Progenitor cell of endocrine pancreas (in vitro differentiated cells): ENCODE results near the gene TRAPPC4. TPM values are rescaled to one million over a fixed set of nuclear protein-coding genes. Genes with fewer than 3 reads are reported as not detected.

Source experiments
- DNase-seq: peaks from one replicate; pipeline ENCODE4 v3.0.0; 2021; ENCODE audit warnings: low spot score; ENCODE audit not compliant: unreplicated experiment
- H3K27ac Mint-ChIP-seq: 2 replicates; pipeline ENCODE4 v1.8.0; 2021; ENCODE audit warnings: mild to moderate bottlenecking, moderate library complexity, mixed read lengths
- H3K27me3 Mint-ChIP-seq: 2 replicates; pipeline ENCODE4 v1.8.0; 2021; ENCODE audit warnings: mixed read lengths
- H3K36me3 Mint-ChIP-seq: 2 replicates; pipeline ENCODE4 v1.8.0; 2022; ENCODE audit warnings: mixed read lengths; ENCODE audit not compliant: insufficient read depth
- H3K4me1 Mint-ChIP-seq: 2 replicates; pipeline ENCODE4 v1.8.0; 2021; ENCODE audit warnings: low read depth, mixed read lengths
- H3K4me3 Mint-ChIP-seq: 2 replicates; pipeline ENCODE4 v1.8.0; 2021; ENCODE audit warnings: low read depth, mild to moderate bottlenecking, moderate library complexity, mixed read lengths
- H3K9me3 Mint-ChIP-seq: 2 replicates; pipeline ENCODE4 v1.8.0; 2021; ENCODE audit warnings: low read depth, mixed read lengths
- total RNA-seq: library from RNA; stranded (reverse); gene quantifications from 2 replicates; pipeline ENCODE4 v1.2.1, GENCODE V29; 2021
- TF ChIP-seq, protein P1 (sequence below): fragments of 200-600 bp; sonication (generic); IDR thresholded peaks from one replicate; pipeline ENCODE4 v1.5.0; 2021; ENCODE audit warnings: antibody characterized with exemption, mild to moderate bottlenecking; ENCODE audit not compliant: unreplicated experiment

Gene TRAPPC4
- total RNA-seq, 1 donor from 2014 or later: 60.3 TPM

DNA sequence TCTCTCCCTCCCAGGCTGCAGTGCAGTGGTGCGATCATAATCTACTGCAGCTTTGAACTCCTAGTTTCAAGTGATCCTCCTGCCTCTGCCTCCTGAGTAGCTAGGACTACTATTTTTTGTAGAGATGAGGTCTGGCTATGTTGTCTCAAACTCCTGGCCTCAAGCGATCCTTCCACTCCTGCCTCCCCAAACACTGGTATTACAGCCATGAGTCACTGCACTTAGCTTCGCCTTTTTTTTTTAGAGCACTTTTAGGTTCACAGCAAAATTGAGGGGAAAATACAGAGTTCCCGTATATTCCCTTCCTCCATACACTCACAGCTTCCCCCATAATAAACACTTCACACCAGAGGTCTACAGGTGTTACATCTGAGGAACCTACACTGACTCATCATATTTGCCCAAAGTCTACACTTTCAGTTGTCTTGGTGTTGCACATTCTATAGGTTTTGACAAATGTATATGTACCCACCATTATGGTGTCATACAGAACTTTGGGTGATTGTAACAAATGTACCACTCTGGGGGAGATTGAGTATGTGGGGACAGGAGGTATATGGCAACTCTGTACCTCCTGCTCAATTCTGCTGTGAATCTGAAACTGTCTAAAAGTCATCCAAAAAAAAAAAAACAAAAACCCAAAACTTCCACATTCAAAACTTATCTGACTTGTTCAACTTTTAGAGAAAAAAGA, 23.4 kb downstream of the TRAPPC4 start:
- no peak overlapping the region for H3K4me3 Mint-ChIP-seq
- H3K9me3 Mint-ChIP-seq: no peaks in the 10 kb centered on the region
- H3K27me3 Mint-ChIP-seq: peaks cover 4% of the 10 kb centered on the region
- no peak for DNase-seq
- H3K27ac Mint-ChIP-seq: no peak overlapping the region
- peaks cover 5% of the 10 kb centered on the region for H3K36me3 Mint-ChIP-seq
- TF ChIP-seq, protein P1, sequence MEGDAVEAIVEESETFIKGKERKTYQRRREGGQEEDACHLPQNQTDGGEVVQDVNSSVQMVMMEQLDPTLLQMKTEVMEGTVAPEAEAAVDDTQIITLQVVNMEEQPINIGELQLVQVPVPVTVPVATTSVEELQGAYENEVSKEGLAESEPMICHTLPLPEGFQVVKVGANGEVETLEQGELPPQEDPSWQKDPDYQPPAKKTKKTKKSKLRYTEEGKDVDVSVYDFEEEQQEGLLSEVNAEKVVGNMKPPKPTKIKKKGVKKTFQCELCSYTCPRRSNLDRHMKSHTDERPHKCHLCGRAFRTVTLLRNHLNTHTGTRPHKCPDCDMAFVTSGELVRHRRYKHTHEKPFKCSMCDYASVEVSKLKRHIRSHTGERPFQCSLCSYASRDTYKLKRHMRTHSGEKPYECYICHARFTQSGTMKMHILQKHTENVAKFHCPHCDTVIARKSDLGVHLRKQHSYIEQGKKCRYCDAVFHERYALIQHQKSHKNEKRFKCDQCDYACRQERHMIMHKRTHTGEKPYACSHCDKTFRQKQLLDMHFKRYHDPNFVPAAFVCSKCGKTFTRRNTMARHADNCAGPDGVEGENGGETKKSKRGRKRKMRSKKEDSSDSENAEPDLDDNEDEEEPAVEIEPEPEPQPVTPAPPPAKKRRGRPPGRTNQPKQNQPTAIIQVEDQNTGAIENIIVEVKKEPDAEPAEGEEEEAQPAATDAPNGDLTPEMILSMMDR: no peak
- peaks cover 3% of the 10 kb centered on the region for H3K4me1 Mint-ChIP-seq

DNA sequence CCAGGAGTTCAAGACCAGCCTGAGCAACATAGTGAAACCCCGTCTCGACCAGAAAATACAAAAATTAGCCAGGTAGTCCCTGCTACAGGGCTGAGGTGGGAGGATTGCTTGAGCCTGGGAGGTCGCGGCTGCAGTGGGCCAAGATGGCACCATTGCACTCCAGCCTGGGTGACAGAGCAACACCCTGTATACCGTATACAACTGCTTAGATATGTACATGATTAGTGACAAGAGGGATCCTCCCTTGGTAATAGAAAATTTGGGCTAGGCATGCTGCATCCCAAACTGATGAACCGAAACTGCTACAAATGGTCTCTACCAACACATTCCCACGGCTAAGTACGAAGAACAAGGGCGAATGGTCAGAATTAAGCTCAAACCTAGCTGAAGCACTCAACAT, 24.4 kb downstream of the TRAPPC4 start:
- no peaks in the 10 kb centered on the region for H3K9me3 Mint-ChIP-seq
- DNase-seq: no peak
- no peak overlapping the region for H3K27ac Mint-ChIP-seq
- H3K36me3 Mint-ChIP-seq: peaks cover 10% of the 10 kb centered on the region
- peaks cover 4% of the 10 kb centered on the region for H3K27me3 Mint-ChIP-seq
- TF ChIP-seq, protein P1: no peak
- peaks cover 3% of the 10 kb centered on the region for H3K4me1 Mint-ChIP-seq
- H3K4me3 Mint-ChIP-seq: no peak overlapping the region

DNA sequence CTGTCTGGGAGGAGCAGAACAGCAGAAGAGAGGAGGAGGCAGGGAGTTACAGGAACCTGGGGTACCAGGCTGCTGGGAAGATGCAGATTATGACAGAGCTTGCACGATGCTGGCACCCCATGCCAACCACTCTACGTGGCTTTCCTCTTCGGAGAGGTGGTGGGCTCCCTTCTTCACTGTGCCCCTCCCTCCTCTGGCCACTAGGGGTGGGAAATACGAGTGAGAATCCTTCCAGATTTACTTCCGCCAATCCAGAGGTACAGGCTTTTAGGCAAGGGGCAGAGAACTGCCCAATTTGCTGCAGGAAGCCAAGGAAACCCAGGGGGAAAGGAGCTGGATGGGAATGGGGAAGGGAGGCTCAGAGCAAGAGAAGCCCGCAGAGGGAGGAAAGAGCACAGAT, 26.1 kb downstream of the TRAPPC4 start:
- H3K27me3 Mint-ChIP-seq: no peaks in the 10 kb centered on the region
- H3K4me1 Mint-ChIP-seq: no peaks in the 10 kb centered on the region
- H3K36me3 Mint-ChIP-seq: peaks cover 19% of the 10 kb centered on the region
- no peaks in the 10 kb centered on the region for H3K9me3 Mint-ChIP-seq
- H3K4me3 Mint-ChIP-seq: no peak overlapping the region
- no peak overlapping the region for H3K27ac Mint-ChIP-seq
- TF ChIP-seq, protein P1: peak; percentile 43
- DNase-seq: no peak

DNA sequence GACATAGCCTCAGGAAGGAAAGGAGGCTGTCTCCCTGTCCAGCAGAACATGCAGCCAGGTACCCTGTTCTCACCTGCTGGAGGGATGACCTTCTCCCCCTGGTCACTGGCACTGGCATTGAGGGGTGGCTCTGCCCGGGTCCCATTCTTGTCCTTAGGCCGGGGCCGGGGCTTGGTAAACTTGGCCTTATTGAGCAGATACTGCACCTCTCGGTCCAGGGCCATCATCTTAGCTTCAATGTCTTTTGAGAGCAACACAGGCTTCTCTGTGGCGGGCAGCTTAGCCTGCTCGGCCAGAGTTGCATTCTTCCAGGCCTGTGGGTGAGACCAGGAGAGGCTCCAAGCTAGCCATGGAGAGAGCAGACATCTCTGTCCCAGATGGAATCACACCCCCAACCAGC, 27.9 kb downstream of the TRAPPC4 start:
- H3K36me3 Mint-ChIP-seq: peaks cover 20% of the 10 kb centered on the region
- no peaks in the 10 kb centered on the region for H3K4me1 Mint-ChIP-seq
- no peak overlapping the region for H3K27ac Mint-ChIP-seq

DNA sequence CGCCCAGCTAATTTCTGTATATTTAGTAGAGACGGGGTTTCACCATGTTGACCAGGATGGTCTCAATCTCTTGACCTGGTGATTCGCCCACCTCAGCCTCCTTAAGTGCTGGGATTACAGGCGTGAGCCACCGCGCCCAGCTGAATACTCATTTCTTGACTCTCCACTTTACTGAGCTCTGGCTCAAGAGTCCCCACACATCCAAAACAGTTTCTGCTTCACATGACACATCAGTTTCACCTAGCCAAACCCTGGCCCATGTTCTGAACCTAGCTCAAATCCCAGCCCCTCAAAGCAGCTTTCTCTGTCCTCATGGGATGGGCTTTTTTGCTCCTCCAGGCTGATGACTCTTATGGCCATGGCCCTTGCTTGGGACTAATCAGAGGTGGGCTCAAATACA, 28.6 kb downstream of the TRAPPC4 start:
- Mint-ChIP-seq H3K36me3 (peaks cover 21% of the 10 kb centered on the region), H3K4me1 (no peaks in the 10 kb centered on the region), H3K9me3 (no peaks in the 10 kb centered on the region), H3K27me3 (no peaks in the 10 kb centered on the region), H3K27ac (no peak overlapping the region), H3K4me3 (no peak overlapping the region)
- TF ChIP-seq, protein P1: no peak
- no peak for DNase-seq

More for the DNA sequence above, 27.9 kb downstream of the TRAPPC4 start:
- no peak overlapping the region for H3K4me3 Mint-ChIP-seq
- H3K27me3 Mint-ChIP-seq: no peaks in the 10 kb centered on the region
- TF ChIP-seq, protein P1: no peak
- DNase-seq: no peak
- no peaks in the 10 kb centered on the region for H3K9me3 Mint-ChIP-seq
